Activated CD8-positive, alpha-beta memory T cell treated with anti-CD3 and anti-CD28 coated beads, Interleukin-2, amount 10 ng/mL, durations not matched to agents 7 days and 5 days (primary cell): Measurements from ENCODE around the gene TMEM231. TPM values are rescaled to one million over a fixed set of nuclear protein-coding genes. Genes with fewer than 3 reads are reported as not detected.
"Not testable (repeated sequence)": the region's sequence is repeated elsewhere in the genome, so short reads cannot be mapped to it uniquely, and the experiment has no call there.

Experiments
- ATAC-seq: fragments of 150-1000 bp; cut with Tn5 transposase; one replicate; pipeline ENCODE4 v1.10.0; 2021; ENCODE audit warnings: moderate library complexity
- CTCF ChIA-PET: fragments of 350-600 bp; sonication (Branson Sonifier 250); formaldehyde crosslinking; loops from one replicate; lab custom pipeline; 2021; ENCODE audit warnings: antibody characterized with exemption; lab: Charles Lee
- DNase-seq: peaks from one replicate; pipeline ENCODE4 v3.0.0-alpha.2; 2020
- H3K27ac Mint-ChIP-seq: one replicate; pipeline ENCODE4 v1.8.0; 2021; ENCODE audit warnings: mild to moderate bottlenecking, mixed read lengths
- H3K27me3 Mint-ChIP-seq: one replicate; pipeline ENCODE4 v1.8.0; 2021; ENCODE audit warnings: mixed read lengths
- H3K36me3 Mint-ChIP-seq: one replicate; pipeline ENCODE4 v1.8.0; 2021; ENCODE audit warnings: mild to moderate bottlenecking, mixed read lengths
- H3K4me1 Mint-ChIP-seq: one replicate; pipeline ENCODE4 v1.8.0; 2021; ENCODE audit warnings: mixed read lengths
- H3K4me3 Mint-ChIP-seq: one replicate; pipeline ENCODE4 v1.8.0; 2021; ENCODE audit warnings: mild to moderate bottlenecking, moderate library complexity, mixed read lengths
- H3K9me3 Mint-ChIP-seq: one replicate; pipeline ENCODE4 v1.8.0; 2022; ENCODE audit warnings: low read depth, mixed read lengths
- total RNA-seq, 2 experiments: library from RNA; stranded (reverse); gene quantifications; one replicate each; pipeline ENCODE4 v1.2.3, GENCODE V29; 2021

TMEM231 gene
- total RNA-seq, 2 experiments from 2014 or later, result 2.9 to 3.2 TPM

GRCh38 chr16:75558846-75559401 is 2.9 kb upstream of the TMEM231 start:
- CTCF ChIA-PET, result interaction anchor here (0.8 to 3.8 kb wide), 3 partner anchors 15 to 94 kb away, joined by 3 to 13 read pairs (median 3); no protein-coding TSS in a partner anchor
- H3K27ac Mint-ChIP-seq, result no peak overlapping the region
- DNase-seq (no peak), ATAC-seq (no peak)
- H3K4me1 Mint-ChIP-seq, result peaks cover 14% of the 10 kb centered on the region
- H3K36me3 Mint-ChIP-seq, result peaks cover under 1% of the 10 kb centered on the region
- H3K9me3 Mint-ChIP-seq, result no peaks in the 10 kb centered on the region
- peaks cover 24% of the 10 kb centered on the region for H3K27me3 Mint-ChIP-seq
- no peak overlapping the region for H3K4me3 Mint-ChIP-seq

GRCh38 chr16:75556431-75556950 is 439 bp upstream of the TMEM231 start:
- no peak for DNase-seq
- Mint-ChIP-seq H3K4me1 (peaks cover 13% of the 10 kb centered on the region), H3K4me3 (peak overlapping the region; percentile 83), H3K9me3 (no peaks in the 10 kb centered on the region), H3K27me3 (peaks cover 13% of the 10 kb centered on the region), H3K36me3 (peaks cover 2% of the 10 kb centered on the region), H3K27ac (peak overlapping the region; percentile 62)
- CTCF ChIA-PET, result interaction anchor here (0.7 to 3.8 kb wide), 7 partner anchors 9 to 91 kb away, joined by 4 to 13 read pairs (median 5); partner anchors contain the start of genes GABARAPL2, KARS1 and TERF2IP
- ATAC-seq, result no peak

DNA sequence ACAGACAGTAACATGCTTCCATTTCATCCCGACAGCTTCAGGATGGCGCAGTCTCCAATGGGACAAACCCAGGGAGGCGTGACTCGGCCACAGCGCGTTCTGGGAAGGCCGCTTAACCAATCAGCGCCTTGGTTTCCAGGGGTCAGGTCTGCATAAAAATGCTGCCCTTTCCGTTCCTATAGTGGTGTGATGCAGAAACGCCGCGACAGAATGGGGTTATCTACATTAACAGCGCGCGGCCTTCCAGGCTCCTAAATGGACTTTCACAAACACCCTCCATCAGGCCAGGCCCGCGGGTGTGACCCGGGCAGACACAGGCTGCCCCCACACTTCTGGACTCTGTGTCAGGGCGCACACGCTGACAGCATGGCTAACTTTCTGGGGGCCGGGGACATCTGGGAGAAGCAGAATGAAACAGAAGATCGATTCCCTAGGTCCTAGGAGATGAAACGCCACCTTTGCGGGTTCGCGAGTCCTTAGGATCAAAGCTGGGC is 792 bp downstream of the TMEM231 start:
- peaks cover 2% of the 10 kb centered on the region for H3K36me3 Mint-ChIP-seq

GRCh38 chr16:75552951-75553350 is 3.1 kb downstream of the TMEM231 start:
- CTCF ChIA-PET, result interaction anchor here (0.7 to 5.2 kb wide), 3 partner anchors 36 to 98 kb away, joined by 3 to 24 read pairs (median 9); partner anchors contain the start of gene ADAT1
- no peak for DNase-seq
- peaks cover 2% of the 10 kb centered on the region for H3K27me3 Mint-ChIP-seq
- H3K9me3 Mint-ChIP-seq, result no peaks in the 10 kb centered on the region
- no peak overlapping the region for H3K4me3 Mint-ChIP-seq
- peaks cover 2% of the 10 kb centered on the region for H3K36me3 Mint-ChIP-seq
- no peak overlapping the region for H3K27ac Mint-ChIP-seq
- peaks cover 21% of the 10 kb centered on the region for H3K4me1 Mint-ChIP-seq
- no peak for ATAC-seq

More for the DNA sequence above, 792 bp downstream of the TMEM231 start:
- DNase-seq (peak; percentile 46), ATAC-seq (no peak)
- Mint-ChIP-seq H3K27ac (peak overlapping the region; percentile 57), H3K4me3 (peak overlapping the region; percentile 83), H3K9me3 (no peaks in the 10 kb centered on the region), H3K4me1 (peaks cover 16% of the 10 kb centered on the region), H3K27me3 (peaks cover 13% of the 10 kb centered on the region)
- CTCF ChIA-PET, result interaction anchor here (0.7 to 3.8 kb wide), 9 partner anchors 10 to 92 kb away, joined by 3 to 13 read pairs (median 6); partner anchors contain the start of genes GABARAPL2, KARS1 and TERF2IP

- H3K27ac Mint-ChIP-seq, result no peak overlapping the region
- H3K27me3 Mint-ChIP-seq, result peaks cover 2% of the 10 kb centered on the region
- ATAC-seq (peak; percentile 73), DNase-seq (peak; percentile 56)
- no peak overlapping the region for H3K4me3 Mint-ChIP-seq
- H3K36me3 Mint-ChIP-seq, result peaks cover 2% of the 10 kb centered on the region
- peaks cover 14% of the 10 kb centered on the region for H3K4me1 Mint-ChIP-seq
- CTCF ChIA-PET, result interaction anchor here (0.9 to 5.2 kb wide), 11 partner anchors 13 to 97 kb away, joined by 3 to 24 read pairs (median 3); partner anchors contain the start of genes CHST5 and TMEM170A
- no peaks in the 10 kb centered on the region for H3K9me3 Mint-ChIP-seq
These were observed 5.8 kb downstream of the TMEM231 start for GRCh38 chr16:75550211-75550662.

DNA sequence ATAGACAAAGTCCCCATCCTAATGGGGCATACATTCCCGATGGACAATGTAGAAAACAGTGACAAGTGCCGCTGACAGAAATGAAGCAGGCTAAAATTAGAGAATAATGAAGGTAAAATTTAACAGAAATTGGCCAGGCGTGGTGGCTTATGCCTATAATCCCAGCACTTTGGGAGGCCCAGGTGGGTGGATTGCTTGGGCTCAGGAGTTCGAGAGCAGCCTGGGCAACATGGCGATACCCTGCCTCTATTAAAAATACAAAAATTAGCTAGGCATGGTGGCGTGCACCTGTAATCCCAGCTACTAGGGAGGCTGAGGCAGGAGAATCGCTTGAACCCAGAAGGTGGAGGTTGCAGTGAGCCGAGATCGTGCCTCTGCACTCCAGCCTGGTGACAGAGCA is 7.6 kb downstream of the TMEM231 start:
- CTCF ChIA-PET, result interaction anchor here (5.2 kb wide), 1 partner anchor 31 kb away, joined by 24 read pairs; no protein-coding TSS in a partner anchor
- not testable (repeated sequence) for H3K27ac Mint-ChIP-seq, H3K4me3 Mint-ChIP-seq

DNA sequence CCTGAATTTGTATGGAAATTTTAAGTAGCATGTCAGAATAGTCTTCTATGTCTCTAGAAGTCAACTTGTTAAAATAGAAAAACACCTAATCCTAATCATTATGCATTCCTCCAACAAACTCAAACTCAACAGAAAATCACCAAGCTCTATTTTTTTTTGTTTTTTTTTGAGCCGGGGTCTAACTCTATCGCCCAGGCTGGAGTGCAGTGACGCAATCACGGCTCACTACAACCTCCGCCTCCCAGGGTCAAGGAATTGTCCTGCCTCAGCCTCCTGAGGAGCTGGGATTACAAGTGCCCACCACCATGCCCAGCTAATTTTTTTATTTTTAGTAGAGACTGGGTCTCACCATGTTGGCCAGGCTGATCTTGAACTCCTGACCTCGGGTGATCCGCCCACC is 9.8 kb downstream of the TMEM231 start:
- CTCF ChIA-PET, result interaction anchor here (0.7 kb wide), 1 partner anchor 69 kb away, joined by 3 read pairs; no protein-coding TSS in a partner anchor
- no peaks in the 10 kb centered on the region for H3K36me3 Mint-ChIP-seq
- no peak for ATAC-seq
- H3K4me1 Mint-ChIP-seq, result peaks cover 8% of the 10 kb centered on the region
- no peaks in the 10 kb centered on the region for H3K27me3 Mint-ChIP-seq
- H3K27ac Mint-ChIP-seq, result no peak overlapping the region
- no peaks in the 10 kb centered on the region for H3K9me3 Mint-ChIP-seq
- DNase-seq, result no peak
- no peak overlapping the region for H3K4me3 Mint-ChIP-seq

More for the DNA sequence above, 7.6 kb downstream of the TMEM231 start:
- not testable (repeated sequence) for H3K4me1 Mint-ChIP-seq, H3K27me3 Mint-ChIP-seq, H3K36me3 Mint-ChIP-seq, ATAC-seq, DNase-seq, H3K9me3 Mint-ChIP-seq

- ATAC-seq, H3K27ac Mint-ChIP-seq, H3K4me3 Mint-ChIP-seq, H3K4me1 Mint-ChIP-seq, H3K9me3 Mint-ChIP-seq, CTCF ChIA-PET, DNase-seq, H3K36me3 Mint-ChIP-seq, H3K27me3 Mint-ChIP-seq: not testable (repeated sequence)
These were observed 10.2 kb downstream of the TMEM231 start for GRCh38 chr16:75545879-75546278.

- H3K36me3 Mint-ChIP-seq, CTCF ChIA-PET, H3K4me1 Mint-ChIP-seq, H3K4me3 Mint-ChIP-seq, H3K9me3 Mint-ChIP-seq, H3K27ac Mint-ChIP-seq, ATAC-seq, DNase-seq, H3K27me3 Mint-ChIP-seq: not testable (repeated sequence)
These were observed 13.6 kb downstream of the TMEM231 start for GRCh38 chr16:75542462-75542861.

DNA sequence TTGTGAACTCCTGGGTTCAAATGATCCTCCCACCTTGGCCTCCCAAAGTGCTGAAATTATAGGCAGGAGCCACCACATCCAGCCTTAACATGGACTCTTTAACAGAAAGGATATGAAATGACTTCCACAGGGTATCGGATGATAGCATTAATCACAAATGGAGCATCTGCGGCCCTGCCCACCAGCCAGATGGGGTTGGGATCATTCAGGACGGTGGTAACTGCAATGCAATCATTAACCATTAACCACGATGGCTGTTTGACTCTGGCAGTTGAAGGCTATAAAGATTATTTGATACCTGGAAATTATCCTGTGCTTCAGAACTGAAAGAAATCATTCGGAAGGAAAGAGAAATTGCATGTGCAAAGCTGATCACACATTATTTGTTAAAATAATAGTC is 14.8 kb downstream of the TMEM231 start:
- Mint-ChIP-seq H3K27me3 (no peaks in the 10 kb centered on the region), H3K27ac (no peak overlapping the region), H3K4me3 (no peak overlapping the region), H3K9me3 (no peaks in the 10 kb centered on the region), H3K36me3 (no peaks in the 10 kb centered on the region), H3K4me1 (peaks cover 1% of the 10 kb centered on the region)
- CTCF ChIA-PET, result no interaction called here
- DNase-seq (no peak), ATAC-seq (no peak)

DNA sequence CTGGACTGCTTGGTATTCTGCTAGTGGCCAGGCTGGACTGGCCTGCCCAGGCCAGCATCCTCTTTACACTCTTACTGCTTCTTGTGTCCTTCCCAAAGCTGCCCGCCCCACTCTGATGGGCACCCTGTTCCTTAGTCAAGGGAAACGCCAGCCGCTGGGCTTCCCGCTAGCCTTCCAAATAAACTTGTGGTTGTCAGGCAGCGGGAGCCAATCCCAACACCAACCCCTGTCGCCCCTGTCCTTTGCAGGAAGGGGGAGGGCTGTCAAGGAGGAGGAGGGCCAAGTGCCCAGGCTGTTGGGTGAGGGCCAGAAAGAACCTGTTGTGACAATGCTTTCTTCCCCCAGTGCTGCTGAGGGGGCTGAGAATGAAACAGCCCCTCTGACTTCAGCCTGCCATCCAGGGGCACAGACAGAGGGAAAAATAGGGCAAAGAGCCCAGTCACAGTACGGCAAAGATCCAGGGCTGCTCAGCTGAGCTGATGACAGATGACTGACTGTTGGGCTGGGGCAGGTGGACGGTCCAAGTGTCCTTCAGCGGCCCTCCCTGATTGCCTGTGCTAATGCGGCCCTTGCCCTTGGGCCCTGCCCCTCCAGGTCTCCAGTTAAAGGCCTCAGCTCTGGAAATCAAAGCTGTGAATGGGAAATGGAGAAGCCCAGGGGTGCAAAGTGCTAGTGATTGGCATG is 17.0 kb downstream of the TMEM231 start:
- DNase-seq, H3K36me3 Mint-ChIP-seq, H3K9me3 Mint-ChIP-seq, H3K4me3 Mint-ChIP-seq, H3K27me3 Mint-ChIP-seq, ATAC-seq, CTCF ChIA-PET, H3K27ac Mint-ChIP-seq, H3K4me1 Mint-ChIP-seq: not testable (repeated sequence)

DNA sequence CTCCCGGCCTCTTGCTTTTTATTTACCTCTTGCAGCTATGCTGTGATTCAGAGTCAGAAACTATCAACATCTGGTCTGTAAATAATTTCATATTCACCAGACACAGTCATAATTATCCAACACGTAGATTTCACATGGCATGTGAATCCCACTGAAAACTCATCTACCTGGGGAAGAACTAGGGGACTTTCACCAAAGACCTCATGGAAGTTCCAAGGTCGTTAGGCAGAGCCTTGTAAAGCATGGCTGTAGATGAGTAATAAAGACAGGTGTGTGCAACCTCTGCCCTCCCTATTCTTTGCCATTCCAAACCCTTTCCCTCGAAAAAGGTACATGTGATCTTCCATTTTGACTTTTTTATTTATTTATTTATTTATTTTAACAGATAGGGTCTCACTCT is 18.3 kb downstream of the TMEM231 start:
- Mint-ChIP-seq H3K9me3 (no peaks in the 10 kb centered on the region), H3K4me1 (peaks cover 1% of the 10 kb centered on the region), H3K27me3 (no peaks in the 10 kb centered on the region), H3K36me3 (no peaks in the 10 kb centered on the region), H3K4me3 (no peak overlapping the region), H3K27ac (no peak overlapping the region)
- no peak for DNase-seq
- CTCF ChIA-PET, result no interaction called here
- no peak for ATAC-seq

DNA sequence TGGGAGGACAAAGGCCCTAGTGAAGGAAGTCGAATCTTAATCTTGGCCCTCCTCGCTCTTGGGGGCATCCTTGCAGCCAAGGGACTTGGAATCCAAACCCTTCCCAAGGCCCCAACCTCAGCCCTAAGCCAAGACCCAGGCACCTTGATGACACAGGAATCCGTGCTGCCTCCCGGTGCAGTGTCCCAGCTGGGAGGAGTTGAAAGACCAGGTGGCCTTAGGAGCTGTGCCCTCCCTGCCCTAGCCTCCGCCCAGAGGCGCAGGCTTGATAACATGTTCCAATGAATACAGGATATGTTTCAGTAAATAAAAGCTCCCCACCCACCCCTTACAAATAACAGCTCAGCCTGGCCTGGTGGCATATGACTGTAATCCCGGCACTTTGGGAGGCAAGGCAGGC is 20.2 kb downstream of the TMEM231 start, which contains the start of gene CHST5:
Gene CHST5, minus strand, starts transcription at position 208 of the 400 bp plus-strand sequence. CDS start 5,724 bp downstream, outside the sequence.
- no peaks in the 10 kb centered on the region for H3K9me3 Mint-ChIP-seq
- H3K36me3 Mint-ChIP-seq, result no peaks in the 10 kb centered on the region
- no peak for DNase-seq
- no peak within 1 kb of the TSS for H3K4me3 Mint-ChIP-seq
- no peak for ATAC-seq
- H3K27ac Mint-ChIP-seq, result no peak within 1 kb of the TSS
- peaks cover 1% of the 10 kb centered on the region for H3K4me1 Mint-ChIP-seq
- no peaks in the 10 kb centered on the region for H3K27me3 Mint-ChIP-seq
- CTCF ChIA-PET, result interaction anchor here (0.8 to 1.6 kb wide), 2 partner anchors 14 to 19 kb away, joined by 3 read pairs; no protein-coding TSS in a partner anchor
